Thyroid gland (tissue), 4 donors: ENCODE results near the gene PPM1M. TPM values are rescaled to one million over a fixed set of nuclear protein-coding genes. Genes with fewer than 3 reads are reported as not detected.

Experiments
- DNase-seq, 2 donors: peaks; one replicate each; pipeline ENCODE4 v3.0.0-alpha.2; 2019
- H3K27ac ChIP-seq, 3 donors: fragments of 200-600 bp; sonication (generic); 1 replicate in 2 of 3; 2 replicates in 1 of 3; pipeline ENCODE4 v1.5.1; 2016 to 2019; ENCODE audit warnings: mild to moderate bottlenecking in 1 of 3, moderate library complexity in 1 of 3
- H3K27me3 ChIP-seq: fragments of 200-600 bp; sonication (generic); one replicate; pipeline ENCODE4 v1.5.1; 2019
- H3K36me3 ChIP-seq, 2 donors: fragments of 200-600 bp; sonication (generic); one replicate each; pipeline ENCODE4 v1.5.1; 2016 to 2019
- H3K4me1 ChIP-seq, 2 donors: fragments of 200-600 bp; sonication (generic); one replicate each; pipeline ENCODE4 v1.5.1; 2017 to 2019
- H3K4me3 ChIP-seq, 3 donors: fragments of 200-600 bp; sonication (generic); replicated peaks in 1 of 3; 1 replicate in 2 of 3; 2 replicates in 1 of 3; pipeline ENCODE4 v1.5.1; 2016; ENCODE audit warnings: mild to moderate bottlenecking in 1 of 3
- H3K9me3 ChIP-seq: fragments of 200-600 bp; sonication (generic); one replicate; pipeline ENCODE4 v1.5.1; 2017
- CTCF ChIP-seq, 6 experiments: fragments of 200-600 bp in 3 of 6; fragments of 450-650 bp in 3 of 6; sonication (generic) in 3 of 6; IDR thresholded peaks; one replicate each; pipeline ENCODE4 v1.5.1; 2016 to 2019; ENCODE audit warnings: antibody characterized with exemption in 6 of 6, mild to moderate bottlenecking in 2 of 6, inconsistent platforms in 1 of 6, moderate library complexity in 1 of 6
- POLR2A ChIP-seq, 2 donors: fragments of 450-650 bp; IDR thresholded peaks; one replicate each; pipeline ENCODE4 v1.6.1; 2017; ENCODE audit warnings: antibody characterized with exemption in 2 of 2, mild to moderate bottlenecking in 2 of 2, moderate library complexity in 1 of 2
- WGBS, 2 donors: methylation state at CpG; one replicate each; pipeline ENCODE4 v1.1.5; 2017; 5-methylcytosine and 5-hydroxymethylcytosine counted together
- intact Hi-C: fragments of 100-400 bp; cut with DNase I; formaldehyde crosslinking; loops from one replicate; pipeline ENCODE4 v1.15.1; 2023
- total RNA-seq, 4 donors: library from RNA; depleted of rRNA; stranded (reverse); fragments of >200 nt; gene quantifications; one replicate each; pipeline ENCODE4 v1.2.3, GENCODE V29; 2016

PPM1M gene
- total RNA-seq, 4 donors from 2014 or later: 15.8 to 22.8 (median 18.0) TPM

DNA sequence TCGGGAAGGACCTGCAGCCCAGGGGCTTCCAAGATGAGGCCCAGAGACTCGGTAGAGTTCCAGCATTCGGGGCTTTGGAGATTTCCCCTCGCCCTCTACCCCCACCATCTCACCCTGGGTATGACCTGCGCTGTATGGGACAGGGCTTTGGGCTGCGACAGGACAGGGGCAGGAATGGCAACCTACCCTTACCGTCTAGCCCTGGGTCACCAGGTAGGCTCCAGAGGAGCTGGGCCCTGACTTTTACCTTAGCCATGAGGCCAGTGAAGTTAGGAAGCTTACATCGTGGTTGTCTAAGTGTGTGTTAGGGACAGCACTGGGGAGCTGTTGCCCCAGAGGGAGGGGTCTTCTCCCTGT lies 683 bp downstream of the PPM1M start:
- no peak for DNase-seq
- H3K36me3 ChIP-seq: peaks cover 0 to under 1% of the 10 kb centered on the region in 2 donors
- peaks cover 5 to 36% of the 10 kb centered on the region in 2 donors for H3K4me1 ChIP-seq
- intact Hi-C loops: no loop called here
- no peaks in the 10 kb centered on the region for H3K9me3 ChIP-seq
- 21 to 40% methylated on average over 5 to 8 of the region's 8 CpGs for WGBS, 2 donors
- peak overlapping the region; percentile 59 to 79 (median 68) for H3K27ac ChIP-seq
- no peaks in the 10 kb centered on the region for H3K27me3 ChIP-seq
- peak overlapping the region in 1 of 3 donors; percentile 41 for H3K4me3 ChIP-seq
- no peak for TF ChIP-seq POLR2A (IDR thresholded peaks at IDR 0.05)
- no peak for TF ChIP-seq CTCF (IDR thresholded peaks at IDR 0.05)

- WGBS, 2 donors: 85 to 88% methylated on average over 5 to 11 of the region's 14 CpGs
- H3K4me3 ChIP-seq: no peak overlapping the region
- intact Hi-C loops: no loop called here
Observed at GRCh38 chr3:52246728-52247408, 1.3 kb downstream of the PPM1M start.

DNA sequence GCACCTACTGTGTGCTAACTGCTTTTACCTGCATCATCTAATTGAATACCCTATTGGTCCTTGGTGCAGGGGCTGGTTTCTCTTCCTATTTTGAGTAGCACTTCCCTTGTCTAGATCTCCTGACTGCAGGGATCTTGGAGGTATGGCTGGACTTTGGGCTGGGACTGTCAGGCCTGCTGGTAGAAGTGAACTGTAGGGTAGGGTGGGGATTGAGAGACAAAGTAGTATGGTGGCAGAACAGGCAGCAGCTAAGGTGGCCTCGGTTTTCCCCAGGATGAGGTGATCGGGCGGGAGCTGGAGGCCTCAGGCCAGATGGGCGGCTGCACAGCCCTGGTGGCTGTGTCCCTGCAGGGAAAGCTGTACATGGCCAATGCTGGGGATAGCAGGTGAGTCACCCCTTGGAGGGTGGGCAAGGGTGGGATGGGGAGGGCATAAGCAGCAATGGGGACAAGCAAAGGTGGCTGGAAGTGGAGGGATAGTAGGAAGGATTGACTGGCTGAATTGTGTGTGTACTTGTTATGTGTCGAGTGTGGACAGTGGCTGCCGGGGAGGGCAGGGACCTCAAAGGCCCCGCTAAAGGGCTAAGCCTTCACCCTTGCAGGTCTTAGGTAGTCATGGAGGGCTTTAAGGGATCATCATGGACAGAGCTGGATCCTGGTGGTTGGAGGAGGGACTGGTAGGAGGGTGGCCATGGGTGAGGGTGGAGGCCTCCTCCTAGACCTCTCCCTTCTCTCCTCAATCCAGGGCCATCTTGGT lies 2.0 kb downstream of the PPM1M start:
- TF ChIP-seq POLR2A (IDR thresholded peaks at IDR 0.05) (no peak), CTCF (IDR thresholded peaks at IDR 0.05) (no peak)
- Histone ChIP-seq H3K4me1 (peaks cover 5 to 36% of the 10 kb centered on the region in 2 donors), H3K27ac (no peak overlapping the region), H3K27me3 (no peaks in the 10 kb centered on the region), H3K9me3 (no peaks in the 10 kb centered on the region), H3K4me3 (no peak overlapping the region), H3K36me3 (peaks cover 6 to 10% of the 10 kb centered on the region in 2 donors)
- intact Hi-C loops: no loop called here
- whole genome bisulfite sequencing, 2 donors: 95% methylated on average over 7 of the region's 7 CpGs
- DNase-seq: no peak

More at GRCh38 chr3:52246728-52247408, 1.3 kb downstream of the PPM1M start:
- peaks cover 5 to 36% of the 10 kb centered on the region in 2 donors for H3K4me1 ChIP-seq
- H3K9me3 ChIP-seq: no peaks in the 10 kb centered on the region
- peak overlapping the region; percentile 59 to 79 (median 68) for H3K27ac ChIP-seq
- peaks cover 4 to 7% of the 10 kb centered on the region in 2 donors for H3K36me3 ChIP-seq
- no peaks in the 10 kb centered on the region for H3K27me3 ChIP-seq
- DNase-seq: no peak
- no peak for TF ChIP-seq CTCF (IDR thresholded peaks at IDR 0.05)
- no peak for TF ChIP-seq POLR2A (IDR thresholded peaks at IDR 0.05)

DNA sequence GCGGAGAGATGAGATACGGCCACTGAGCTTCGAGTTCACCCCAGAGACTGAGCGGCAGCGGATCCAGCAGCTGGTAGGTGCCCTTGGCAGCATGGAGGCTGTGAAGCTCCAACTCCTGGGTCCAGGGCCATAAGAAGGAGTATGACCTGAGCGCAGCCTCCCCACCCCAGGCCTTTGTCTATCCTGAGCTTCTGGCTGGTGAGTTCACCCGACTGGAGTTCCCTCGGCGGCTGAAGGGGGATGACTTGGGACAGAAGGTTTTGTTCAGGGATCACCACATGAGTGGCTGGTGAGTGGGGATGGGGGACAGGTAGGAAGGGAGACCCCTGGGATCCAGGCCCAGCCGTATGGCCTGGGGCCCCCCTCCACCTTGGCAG lies 2.6 kb downstream of the PPM1M start:
- peaks cover 9 to 13% of the 10 kb centered on the region in 2 donors for H3K36me3 ChIP-seq
- H3K4me3 ChIP-seq: no peak overlapping the region
- no peak overlapping the region for H3K27ac ChIP-seq
- DNase-seq: no peak
- no peaks in the 10 kb centered on the region for H3K9me3 ChIP-seq
- intact Hi-C loops: no loop called here
- no peaks in the 10 kb centered on the region for H3K27me3 ChIP-seq
- WGBS, 2 donors: 77 to 95% methylated on average over 4 to 6 of the region's 10 CpGs
- peaks cover 5 to 36% of the 10 kb centered on the region in 2 donors for H3K4me1 ChIP-seq
- no peak for TF ChIP-seq POLR2A (IDR thresholded peaks at IDR 0.05)
- no peak for TF ChIP-seq CTCF (IDR thresholded peaks at IDR 0.05)
